ENCODE data around the gene CCDC51.

GRCh38 chr3:48469046-48469915 lies 29.4 kb upstream of the CCDC51 start:
- TF ChIP-seq CTCF (IDR thresholded peaks at IDR 0.05) (no peak), POLR2AphosphoS5 (IDR thresholded peaks at IDR 0.05) (no peak), EP300 (IDR thresholded peaks at IDR 0.05) (no peak), POLR2A (IDR thresholded peaks at IDR 0.05) (no peak)
